Measurements from ENCODE around the gene MYCN.

DNA sequence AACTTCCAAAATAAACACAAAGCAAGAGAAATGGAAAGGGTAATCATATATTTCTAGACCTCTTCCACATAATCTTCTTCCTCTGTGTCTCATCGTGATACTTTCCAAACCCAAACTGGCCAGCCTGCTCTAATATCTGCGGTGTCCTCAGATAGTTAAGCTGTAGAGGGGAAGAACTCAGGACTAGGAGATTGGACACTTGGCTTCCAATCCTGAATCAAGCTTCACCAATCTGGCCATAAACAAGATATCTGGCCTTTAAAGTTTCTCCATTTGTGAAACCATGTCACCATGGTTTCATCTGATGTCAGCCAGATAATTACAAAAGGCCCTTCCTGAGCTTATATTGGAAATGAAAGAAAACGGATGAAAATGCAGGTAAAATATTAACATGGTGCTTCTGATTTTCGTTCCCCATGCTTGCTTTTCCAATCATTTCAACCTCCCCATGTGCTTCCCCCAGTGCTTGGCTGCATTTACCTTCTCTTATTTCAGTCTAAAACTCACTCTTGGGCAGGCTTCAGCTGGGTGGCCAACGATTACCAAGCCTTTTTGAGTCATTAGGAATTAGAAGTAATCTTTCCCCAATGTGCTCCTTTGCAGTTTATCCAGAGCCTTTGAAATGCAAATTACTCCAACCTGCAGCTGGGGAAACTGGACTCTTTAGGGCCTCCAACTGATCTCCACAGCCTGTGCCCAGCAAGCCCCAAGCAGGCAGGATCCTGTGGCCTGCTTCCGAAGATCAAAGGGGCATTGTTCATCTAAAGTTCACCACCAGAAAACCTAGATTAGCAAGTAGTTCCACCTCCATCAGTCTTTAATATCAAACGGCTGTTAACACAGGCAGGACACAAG is 44.5 kb upstream of the MYCN start:
- TF ChIP-seq, protein P1, sequence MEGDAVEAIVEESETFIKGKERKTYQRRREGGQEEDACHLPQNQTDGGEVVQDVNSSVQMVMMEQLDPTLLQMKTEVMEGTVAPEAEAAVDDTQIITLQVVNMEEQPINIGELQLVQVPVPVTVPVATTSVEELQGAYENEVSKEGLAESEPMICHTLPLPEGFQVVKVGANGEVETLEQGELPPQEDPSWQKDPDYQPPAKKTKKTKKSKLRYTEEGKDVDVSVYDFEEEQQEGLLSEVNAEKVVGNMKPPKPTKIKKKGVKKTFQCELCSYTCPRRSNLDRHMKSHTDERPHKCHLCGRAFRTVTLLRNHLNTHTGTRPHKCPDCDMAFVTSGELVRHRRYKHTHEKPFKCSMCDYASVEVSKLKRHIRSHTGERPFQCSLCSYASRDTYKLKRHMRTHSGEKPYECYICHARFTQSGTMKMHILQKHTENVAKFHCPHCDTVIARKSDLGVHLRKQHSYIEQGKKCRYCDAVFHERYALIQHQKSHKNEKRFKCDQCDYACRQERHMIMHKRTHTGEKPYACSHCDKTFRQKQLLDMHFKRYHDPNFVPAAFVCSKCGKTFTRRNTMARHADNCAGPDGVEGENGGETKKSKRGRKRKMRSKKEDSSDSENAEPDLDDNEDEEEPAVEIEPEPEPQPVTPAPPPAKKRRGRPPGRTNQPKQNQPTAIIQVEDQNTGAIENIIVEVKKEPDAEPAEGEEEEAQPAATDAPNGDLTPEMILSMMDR (IDR thresholded peaks at IDR 0.05; ENCODE audit: control extremely low read depth in 1 of 3, insufficient read depth in 1 of 3, low read depth in 1 of 3, low read length in 3 of 3) = no peak
- TF ChIP-seq KDM1A (IDR thresholded peaks at IDR 0.05; ENCODE audit: borderline replicate concordance, low read length) (no peak), EP300 (IDR thresholded peaks at IDR 0.05; ENCODE audit: borderline replicate concordance in 1 of 2, low read depth in 2 of 2, low read length in 2 of 2) (no peak), SP1 (IDR thresholded peaks at IDR 0.05; ENCODE audit: low read depth, low read length) (no peak), GTF2F1 (IDR thresholded peaks at IDR 0.05; ENCODE audit: borderline replicate concordance, low read depth, low read length) (no peak), CHD2 (IDR thresholded peaks at IDR 0.05; ENCODE audit: low read length) (no peak), TBP (IDR thresholded peaks at IDR 0.05; ENCODE audit: low read depth, low read length) (no peak), TAF7 (optimal IDR thresholded peaks at IDR 0.05; ENCODE audit: borderline replicate concordance, low read depth, low read length) (no peak), EZH2 (IDR thresholded peaks at IDR 0.05; ENCODE audit: low read depth, low read length, severe bottlenecking) (no peak), RAD21 (IDR thresholded peaks at IDR 0.05 in 1 of 2, conservative IDR thresholded peaks at IDR 0.05 in 1 of 2; ENCODE audit: low read depth in 2 of 2, low read length in 2 of 2) (no peak)
